Natural killer cell (primary cell): Measurements from ENCODE around the gene ALG14. TPM values are rescaled to one million over a fixed set of nuclear protein-coding genes. Genes with fewer than 3 reads are reported as not detected.

Experiments
- ATAC-seq, 3 donors: fragments of 150-1000 bp in 2 of 3; fragments of 200-7000 bp in 1 of 3; cut with Tn5 transposase; 1 replicate in 1 of 3; 2 replicates in 2 of 3; pipeline ENCODE4 v1.10.0; 2021; ENCODE audit warnings: mild to moderate bottlenecking in 2 of 3, moderate library complexity in 2 of 3
- DNase-seq, 2 donors: peaks; one replicate each; pipeline versions ENCODE4 v3.0.0 to v3.0.0-alpha.2; 2013 to 2021; ENCODE audit warnings: mixed read lengths in 1 of 2
- H3K27ac ChIP-seq: one replicate; pipeline ENCODE4 v1.5.1; 2013; ENCODE audit warnings: mild to moderate bottlenecking, low read length
- H3K27me3 ChIP-seq: one replicate; pipeline ENCODE4 v1.6.1; 2013; ENCODE audit warnings: low read length; ENCODE audit not compliant: control insufficient read depth, insufficient read depth
- H3K36me3 ChIP-seq: one replicate; pipeline ENCODE4 v1.6.1; 2013; ENCODE audit warnings: low read length; ENCODE audit not compliant: control insufficient read depth, insufficient read depth
- H3K4me1 ChIP-seq: one replicate; pipeline ENCODE4 v1.6.1; 2013; ENCODE audit warnings: low read length; ENCODE audit not compliant: control insufficient read depth, insufficient read depth
- H3K4me3 ChIP-seq: one replicate; pipeline ENCODE4 v1.5.1; 2013; ENCODE audit warnings: low read length
- H3K9me3 ChIP-seq: one replicate; pipeline ENCODE4 v1.6.1; 2013; ENCODE audit warnings: low read length; ENCODE audit not compliant: control insufficient read depth, insufficient read depth
- H3K27ac Mint-ChIP-seq, 2 donors: one replicate each; pipeline ENCODE4 v1.8.0; 2022; ENCODE audit warnings: mild to moderate bottlenecking in 2 of 2, mixed read lengths in 2 of 2, moderate library complexity in 1 of 2
- H3K27me3 Mint-ChIP-seq, 2 donors: one replicate each; pipeline ENCODE4 v1.8.0; 2022; ENCODE audit warnings: low read depth in 2 of 2, mixed read lengths in 2 of 2
- H3K36me3 Mint-ChIP-seq: one replicate; pipeline ENCODE4 v1.8.0; 2022; ENCODE audit warnings: mixed read lengths
- H3K4me1 Mint-ChIP-seq, 2 donors: one replicate each; pipeline ENCODE4 v1.8.0; 2022; ENCODE audit warnings: mixed read lengths in 2 of 2
- H3K4me3 Mint-ChIP-seq: one replicate; pipeline ENCODE4 v1.8.0; 2022; ENCODE audit warnings: mild to moderate bottlenecking, moderate library complexity, mixed read lengths
- H3K9me3 Mint-ChIP-seq, 2 donors: one replicate each; pipeline ENCODE4 v1.8.0; 2022; ENCODE audit warnings: mixed read lengths in 2 of 2
- CTCF ChIP-seq: fragments of 200-600 bp; IDR thresholded peaks from one replicate; pipeline ENCODE4 v1.8.0; 2022; ENCODE audit warnings: antibody characterized with exemption
- WGBS: methylation state at CpG from one replicate; pipeline ENCODE4 v1.1.7; 2013; ENCODE audit warnings: missing lambda C conversion rate; ENCODE audit not compliant: insufficient coverage; 5-methylcytosine and 5-hydroxymethylcytosine counted together
- intact Hi-C: fragments of 100-400 bp; cut with micrococcal nuclease; formaldehyde crosslinking; loops from one replicate; pipeline ENCODE4 v1.14.2; 2022
- total RNA-seq, 4 donors: library from RNA; stranded (reverse); fragments of 120-200 nt in 1 of 4; gene quantifications; one replicate each; pipeline versions ENCODE4 v1.2.3 to v1.2.4, GENCODE V29; 2013 to 2022

ALG14 gene
- total RNA-seq, 3 donors from 2014 or later (not counting 1 experiment from before 2014, with no cell fraction given), result 0.48 to 2.3 (median 1.1) TPM

- Mint-ChIP-seq H3K36me3 (no peaks in the 10 kb centered on the region), H3K9me3 (no peaks in the 10 kb centered on the region), H3K4me1 (no peaks in the 10 kb centered on the region), H3K27ac (no peak overlapping the region), H3K27me3 (no peaks in the 10 kb centered on the region), H3K4me3 (no peak overlapping the region)
- Histone ChIP-seq H3K4me1 (no peaks in the 10 kb centered on the region), H3K27me3 (no peaks in the 10 kb centered on the region), H3K4me3 (no peak overlapping the region), H3K36me3 (no peaks in the 10 kb centered on the region), H3K9me3 (no peaks in the 10 kb centered on the region), H3K27ac (no peak overlapping the region)
- intact Hi-C loops, result no loop called here
- ATAC-seq, result no peak
- no peak for DNase-seq
- TF ChIP-seq CTCF, result no peak
Observed at GRCh38 chr1:94953107-94953506, 119.6 kb downstream of the ALG14 start.

- Histone ChIP-seq H3K9me3 (no peaks in the 10 kb centered on the region), H3K4me3 (no peak overlapping the region), H3K27ac (no peak overlapping the region), H3K4me1 (no peaks in the 10 kb centered on the region), H3K36me3 (no peaks in the 10 kb centered on the region), H3K27me3 (no peaks in the 10 kb centered on the region)
- no peak overlapping the region for H3K27ac Mint-ChIP-seq
- no peak for ATAC-seq
- DNase-seq, result no peak
- no peaks in the 10 kb centered on the region for H3K4me1 Mint-ChIP-seq
- 100% methylated on average over 5 of the region's 5 CpGs for WGBS
- H3K4me3 Mint-ChIP-seq, result no peak overlapping the region
- intact Hi-C loops, result no loop called here
- no peaks in the 10 kb centered on the region for H3K9me3 Mint-ChIP-seq
- no peaks in the 10 kb centered on the region for H3K36me3 Mint-ChIP-seq
- H3K27me3 Mint-ChIP-seq, result no peaks in the 10 kb centered on the region
- no peak for TF ChIP-seq CTCF
Observed at GRCh38 chr1:94952539-94952938, 120.2 kb downstream of the ALG14 start.

- TF ChIP-seq CTCF, result no peak
- H3K4me1 Mint-ChIP-seq, result no peaks in the 10 kb centered on the region
- DNase-seq, result no peak
Observed at GRCh38 chr1:94951509-94952208, 121.1 kb downstream of the ALG14 start.

GRCh38 chr1:94951046-94951445 is 121.7 kb downstream of the ALG14 start:
- no peak overlapping the region for H3K4me3 Mint-ChIP-seq
- intact Hi-C loops, result no loop called here
- no peak for DNase-seq

More at GRCh38 chr1:94951509-94952208, 121.1 kb downstream of the ALG14 start:
- no peak overlapping the region for H3K4me3 Mint-ChIP-seq
- no peaks in the 10 kb centered on the region for H3K36me3 Mint-ChIP-seq
- no peaks in the 10 kb centered on the region for H3K36me3 ChIP-seq
- no peaks in the 10 kb centered on the region for H3K9me3 ChIP-seq
- no peaks in the 10 kb centered on the region for H3K27me3 ChIP-seq
- no peaks in the 10 kb centered on the region for H3K27me3 Mint-ChIP-seq
- 94% methylated on average over 4 of the region's 5 CpGs for WGBS
- H3K9me3 Mint-ChIP-seq, result no peaks in the 10 kb centered on the region
- no peaks in the 10 kb centered on the region for H3K4me1 ChIP-seq
- intact Hi-C loops, result no loop called here
- no peak overlapping the region for H3K4me3 ChIP-seq
- no peak overlapping the region for H3K27ac ChIP-seq
- no peak for ATAC-seq
- no peak overlapping the region for H3K27ac Mint-ChIP-seq

More at GRCh38 chr1:94951046-94951445, 121.7 kb downstream of the ALG14 start:
- H3K36me3 ChIP-seq, result no peaks in the 10 kb centered on the region
- Mint-ChIP-seq H3K36me3 (no peaks in the 10 kb centered on the region), H3K27ac (no peak overlapping the region), H3K27me3 (no peaks in the 10 kb centered on the region), H3K9me3 (no peaks in the 10 kb centered on the region), H3K4me1 (no peaks in the 10 kb centered on the region)
- no peak for TF ChIP-seq CTCF
- H3K27ac ChIP-seq, result no peak overlapping the region
- H3K4me3 ChIP-seq, result no peak overlapping the region
- H3K27me3 ChIP-seq, result no peaks in the 10 kb centered on the region
- 76% methylated on average over 2 of the region's 2 CpGs for WGBS
- no peaks in the 10 kb centered on the region for H3K9me3 ChIP-seq
- H3K4me1 ChIP-seq, result no peaks in the 10 kb centered on the region
- ATAC-seq, result no peak
